Measurements from ENCODE around the gene CSAG2. TPM values are rescaled to one million over a fixed set of nuclear protein-coding genes. Genes with fewer than 3 reads are reported as not detected.
A peak's percentile ranks its signal among the peaks of the same experiment; 100 is the strongest.
"Not testable (repeated sequence)": the region's sequence is repeated elsewhere in the genome, so short reads cannot be mapped to it uniquely, and the experiment has no call there.

Gene CSAG2
- total and polyA plus RNA-seq, 10 donors, result 0.24 to 0.58 (median 0.52) TPM; not detected in 7

DNA sequence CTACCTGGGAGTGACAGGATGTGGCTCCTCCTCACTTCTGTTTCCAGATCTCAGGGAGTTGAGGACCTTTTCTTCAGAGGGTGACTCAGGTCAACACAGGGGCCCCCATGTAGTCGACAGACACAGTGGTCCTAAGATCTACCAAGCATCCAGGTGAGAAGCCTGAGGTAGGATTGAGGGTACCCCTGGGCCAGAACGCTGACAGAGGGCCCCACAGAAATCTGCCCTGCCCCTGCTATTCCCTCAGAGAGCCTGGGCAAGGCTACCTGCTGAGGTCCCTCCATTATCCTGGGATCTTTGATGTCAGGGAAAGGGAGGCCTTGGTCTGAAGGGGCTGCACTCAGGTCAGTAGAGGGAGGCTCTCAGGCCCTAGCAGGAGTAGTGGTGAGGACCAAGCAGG is 26.0 kb upstream of the CSAG2 start:
- intact Hi-C loops (cut with DNase I; ENCODE audit: low total_unique reads), result no loop called here
- Histone ChIP-seq H3K9me3 (no peaks in the 10 kb centered on the region), H3K4me3 (no peak overlapping the region), H3K4me1 (no peaks in the 10 kb centered on the region), H3K36me3 (no peaks in the 10 kb centered on the region), H3K27ac (no peak overlapping the region), H3K27me3 (replicated peaks in 1 of 7) (no peaks in the 10 kb centered on the region)
- 62 to 77% (median 73%) methylated on average over 2 of the region's 2 CpGs; no CpG with 5 or more reads in 1 of the 5 donors for WGBS, 5 donors
- TF ChIP-seq POLR2A (IDR thresholded peaks at IDR 0.05) (no peak), POLR2AphosphoS5 (IDR thresholded peaks at IDR 0.05) (no peak)
- TF ChIP-seq, protein P1, sequence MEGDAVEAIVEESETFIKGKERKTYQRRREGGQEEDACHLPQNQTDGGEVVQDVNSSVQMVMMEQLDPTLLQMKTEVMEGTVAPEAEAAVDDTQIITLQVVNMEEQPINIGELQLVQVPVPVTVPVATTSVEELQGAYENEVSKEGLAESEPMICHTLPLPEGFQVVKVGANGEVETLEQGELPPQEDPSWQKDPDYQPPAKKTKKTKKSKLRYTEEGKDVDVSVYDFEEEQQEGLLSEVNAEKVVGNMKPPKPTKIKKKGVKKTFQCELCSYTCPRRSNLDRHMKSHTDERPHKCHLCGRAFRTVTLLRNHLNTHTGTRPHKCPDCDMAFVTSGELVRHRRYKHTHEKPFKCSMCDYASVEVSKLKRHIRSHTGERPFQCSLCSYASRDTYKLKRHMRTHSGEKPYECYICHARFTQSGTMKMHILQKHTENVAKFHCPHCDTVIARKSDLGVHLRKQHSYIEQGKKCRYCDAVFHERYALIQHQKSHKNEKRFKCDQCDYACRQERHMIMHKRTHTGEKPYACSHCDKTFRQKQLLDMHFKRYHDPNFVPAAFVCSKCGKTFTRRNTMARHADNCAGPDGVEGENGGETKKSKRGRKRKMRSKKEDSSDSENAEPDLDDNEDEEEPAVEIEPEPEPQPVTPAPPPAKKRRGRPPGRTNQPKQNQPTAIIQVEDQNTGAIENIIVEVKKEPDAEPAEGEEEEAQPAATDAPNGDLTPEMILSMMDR (IDR thresholded peaks at IDR 0.05 in 8 of 11, conservative IDR thresholded peaks at IDR 0.05 in 3 of 11), result no peak
- no peak for DNase-seq

DNA sequence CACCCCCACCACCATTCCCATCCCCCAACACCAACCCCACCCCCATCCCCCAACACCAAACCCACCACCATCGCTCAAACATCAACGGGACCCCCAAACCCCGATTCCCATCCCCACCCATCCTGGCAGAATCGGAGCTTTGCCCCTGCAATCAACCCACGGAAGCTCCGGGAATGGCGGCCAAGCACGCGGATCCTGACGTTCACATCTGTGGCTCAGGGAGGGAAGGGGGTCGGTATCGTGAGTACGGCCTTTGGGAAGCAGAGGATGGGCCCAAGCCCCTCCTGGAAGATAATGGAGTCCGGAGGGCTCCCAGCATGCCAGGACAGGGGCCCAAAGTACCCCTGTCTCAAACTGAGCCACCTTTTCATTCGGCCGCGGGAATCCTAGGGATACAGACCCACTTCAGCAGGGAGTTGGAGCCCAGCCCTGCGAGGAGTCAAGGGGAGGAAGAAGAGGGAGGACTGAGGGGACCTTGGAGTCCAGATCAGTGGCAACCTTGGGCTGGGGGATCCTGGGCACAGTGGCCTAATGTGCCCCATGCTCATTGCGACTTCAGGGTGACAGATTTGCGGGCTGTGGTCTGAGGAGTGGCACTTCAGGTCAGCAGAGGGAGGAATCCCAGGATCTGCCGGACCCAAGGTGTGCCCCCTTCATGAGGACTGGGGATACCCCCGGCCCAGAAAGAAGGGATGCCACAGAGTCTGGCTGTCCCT is 25.2 kb upstream of the CSAG2 start:
- H3K36me3 ChIP-seq; H3K27me3 ChIP-seq (replicated peaks in 1 of 7); H3K4me3 ChIP-seq; intact Hi-C loops (cut with DNase I; ENCODE audit: low total_unique reads); H3K4me1 ChIP-seq; H3K9me3 ChIP-seq; H3K27ac ChIP-seq: not testable (repeated sequence)
- 88 to 97% (median 91%) methylated on average over 19 to 22 of the region's 22 CpGs; no CpG with 5 or more reads in 1 of the 5 donors for WGBS, 5 donors
- DNase-seq, result peak; percentile 36

DNA sequence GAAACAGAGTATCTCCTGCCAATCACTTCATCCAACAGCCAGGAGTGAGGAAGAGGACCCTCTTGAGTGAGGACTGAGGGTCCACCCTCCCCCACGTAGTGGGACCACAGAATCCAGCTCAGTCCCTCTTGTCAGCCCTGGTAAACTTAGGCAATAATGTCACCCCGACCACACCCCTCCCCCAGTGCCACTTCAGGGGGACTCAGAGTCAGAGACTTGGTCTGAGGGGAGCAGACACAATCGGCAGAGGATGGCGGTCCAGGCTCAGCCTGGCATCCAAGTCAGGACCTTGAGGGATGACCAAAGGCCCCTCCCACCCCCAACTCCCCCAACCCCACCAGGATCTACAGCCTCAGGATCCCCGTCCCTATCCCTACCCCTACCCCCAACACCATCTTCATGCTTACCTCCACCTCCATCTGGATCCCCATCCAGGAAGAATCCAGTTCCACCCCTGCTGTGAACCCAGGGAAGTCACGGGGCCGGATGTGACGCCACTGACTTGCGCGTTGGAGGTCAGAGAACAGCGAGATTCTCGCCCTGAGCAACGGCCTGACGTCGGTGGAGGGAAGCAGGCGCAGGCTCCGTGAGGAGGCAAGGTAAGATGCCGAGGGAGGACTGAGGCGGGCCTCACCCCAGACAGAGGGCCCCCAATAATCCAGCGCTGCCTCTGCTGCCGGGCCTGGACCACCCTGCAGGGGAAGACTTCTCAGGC is 24.3 kb upstream of the CSAG2 start, which contains the start of the genes CSAG1 and MAGEA12:
Gene CSAG1 (minus strand): TSS at position 461 of the 715 bp plus-strand sequence. CDS start 1,261 bp downstream, outside the sequence.
Gene MAGEA12 (plus strand): TSS at position 497 of the 715 bp plus-strand sequence. CDS start 2,405 bp downstream, outside the sequence.
- Histone ChIP-seq H3K27ac (no peak within 1 kb of the TSS), H3K4me3 (no peak within 1 kb of the TSS), H3K9me3 (no peaks in the 10 kb centered on the region), H3K36me3 (no peaks in the 10 kb centered on the region), H3K4me1 (no peaks in the 10 kb centered on the region), H3K27me3 (replicated peaks in 1 of 7) (no peaks in the 10 kb centered on the region)
- DNase-seq, result peak; percentile 62
- TF ChIP-seq, protein P1 (IDR thresholded peaks at IDR 0.05 in 8 of 11, conservative IDR thresholded peaks at IDR 0.05 in 3 of 11), result no peak
- TF ChIP-seq POLR2AphosphoS5 (IDR thresholded peaks at IDR 0.05), result no peak
- TF ChIP-seq POLR2A (IDR thresholded peaks at IDR 0.05), result no peak
- intact Hi-C loops (cut with DNase I; ENCODE audit: low total_unique reads), result no loop called here
- 85 to 96% (median 90%) methylated on average over 5 to 19 of the region's 21 CpGs for WGBS, 5 donors

DNA sequence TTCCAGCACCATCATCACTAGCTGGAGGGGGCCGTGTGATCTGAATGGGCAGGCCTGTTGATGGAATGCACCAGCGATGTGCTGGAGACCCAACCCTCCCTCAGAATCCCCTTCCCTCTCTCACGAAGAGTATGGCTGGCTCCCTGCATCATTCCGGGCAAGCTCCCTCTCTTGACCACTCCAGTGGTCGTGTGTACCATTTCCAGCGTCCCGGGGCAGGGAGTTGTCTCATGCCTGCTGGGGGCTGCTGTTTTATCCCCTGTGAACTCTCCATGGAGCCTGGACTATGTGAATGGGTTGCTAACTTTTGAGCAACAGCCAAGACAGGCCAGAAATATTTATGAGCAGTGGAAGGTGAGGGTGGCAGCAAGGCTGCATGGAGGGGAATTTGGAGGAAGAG is 16.3 kb upstream of the CSAG2 start:
- peak; percentile 24 for DNase-seq
- Histone ChIP-seq H3K4me3 (no peak overlapping the region), H3K27me3 (replicated peaks in 1 of 7) (no peaks in the 10 kb centered on the region), H3K36me3 (no peaks in the 10 kb centered on the region), H3K27ac (no peak overlapping the region), H3K4me1 (no peaks in the 10 kb centered on the region), H3K9me3 (no peaks in the 10 kb centered on the region)
- intact Hi-C loops (cut with DNase I; ENCODE audit: low total_unique reads), result no loop called here
- 61 to 90% (median 75%) methylated on average over 4 to 7 of the region's 7 CpGs for WGBS, 5 donors
- TF ChIP-seq POLR2A (IDR thresholded peaks at IDR 0.05) (no peak), POLR2AphosphoS5 (IDR thresholded peaks at IDR 0.05) (no peak)
- TF ChIP-seq, protein P1 (IDR thresholded peaks at IDR 0.05 in 8 of 11, conservative IDR thresholded peaks at IDR 0.05 in 3 of 11), result no peak

DNA sequence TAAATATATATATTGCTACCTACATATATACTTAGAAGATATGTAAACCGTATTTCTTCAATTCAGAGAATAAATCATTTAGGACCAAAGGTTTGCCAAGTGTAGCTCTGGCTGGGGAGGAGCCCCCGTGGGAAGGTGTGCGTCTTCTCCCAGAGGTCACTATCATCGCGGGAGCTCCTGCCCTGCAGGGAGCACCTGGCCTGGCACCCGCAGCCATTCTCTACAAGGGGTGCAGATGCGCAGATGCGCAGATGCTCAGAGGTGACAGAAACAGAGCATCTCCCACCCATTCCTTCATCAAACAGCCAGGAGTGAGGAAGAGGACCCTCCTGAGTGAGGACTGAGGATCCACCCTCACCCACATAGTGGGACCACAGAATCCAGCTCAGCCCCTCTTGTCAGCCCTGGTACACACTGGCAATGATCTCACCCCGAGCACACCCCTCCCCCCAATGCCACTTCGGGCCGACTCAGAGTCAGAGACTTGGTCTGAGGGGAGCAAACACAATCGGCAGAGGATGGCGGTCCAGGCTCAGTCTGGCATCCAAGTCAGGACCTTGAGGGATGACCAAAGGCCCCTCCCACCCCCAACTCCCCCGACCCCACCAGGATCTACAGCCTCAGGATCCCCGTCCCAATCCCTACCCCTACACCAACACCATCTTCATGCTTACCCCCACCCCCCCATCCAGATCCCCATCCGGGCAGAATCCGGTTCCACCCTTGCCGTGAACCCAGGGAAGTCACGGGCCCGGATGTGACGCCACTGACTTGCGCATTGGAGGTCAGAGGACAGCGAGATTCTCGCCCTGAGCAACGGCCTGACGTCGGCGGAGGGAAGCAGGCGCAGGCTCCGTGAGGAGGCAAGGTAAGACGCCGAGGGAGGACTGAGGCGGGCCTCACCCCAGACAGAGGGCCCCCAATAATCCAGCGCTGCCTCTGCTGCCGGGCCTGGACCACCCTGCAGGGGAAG is 5.0 kb upstream of the CSAG2 start, which contains the start of gene MAGEA2B:
Gene MAGEA2B (plus strand): TSS at position 814 of the 973 bp plus-strand sequence. CDS start 2,479 bp downstream, outside the sequence.
- H3K36me3 ChIP-seq; DNase-seq; H3K27me3 ChIP-seq (replicated peaks in 1 of 7); H3K9me3 ChIP-seq; H3K4me3 ChIP-seq; H3K27ac ChIP-seq; H3K4me1 ChIP-seq; intact Hi-C loops (cut with DNase I; ENCODE audit: low total_unique reads): not testable (repeated sequence)
- no CpG with 5 or more reads among the region's 35 CpGs for WGBS, 5 donors

DNA sequence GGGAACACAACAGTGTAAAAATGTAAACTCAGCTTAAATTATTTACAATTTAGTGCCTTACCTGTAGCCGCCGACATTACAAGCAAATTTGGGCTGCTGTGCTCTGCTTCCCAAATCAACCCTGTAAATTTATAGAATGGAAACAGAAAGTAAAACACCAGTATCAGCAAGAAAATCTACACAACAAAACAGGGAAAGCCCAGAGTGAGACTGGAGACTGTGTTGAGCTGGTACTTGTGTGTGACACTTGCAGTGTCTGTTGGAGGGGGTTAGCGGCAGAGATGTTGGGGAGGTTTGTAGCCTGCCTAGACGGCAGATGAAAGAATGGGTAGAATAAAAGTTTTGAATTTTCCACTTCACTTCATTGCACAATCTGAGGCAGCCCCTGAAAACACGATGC is 4.1 kb upstream of the CSAG2 start:
- H3K36me3 ChIP-seq; H3K27me3 ChIP-seq (replicated peaks in 1 of 7); intact Hi-C loops (cut with DNase I; ENCODE audit: low total_unique reads); DNase-seq; H3K4me3 ChIP-seq; H3K27ac ChIP-seq; H3K9me3 ChIP-seq; H3K4me1 ChIP-seq: not testable (repeated sequence)
- no CpG with 5 or more reads among the region's 5 CpGs for WGBS, 5 donors
